ENCODE data around the gene ACOX2. TPM values are rescaled to one million over a fixed set of nuclear protein-coding genes. Genes with fewer than 3 reads are reported as not detected.

ACOX2 gene
- total and polyA plus RNA-seq, 5 donors from 2014 or later, result not detected

GRCh38 chr3:58480309-58480708 lies 56.7 kb downstream of the ACOX2 start:
- ATAC-seq (ENCODE audit: low read depth in 2 of 2) (no peak), DNase-seq (no peak)
- Mint-ChIP-seq H3K4me1 (peaks cover 0 to under 1% (median 0%) of the 10 kb centered on the region in 4 donors), H3K27ac (no peak overlapping the region), H3K27me3 (peaks cover 21% of the 10 kb centered on the region), H3K9me3 (peaks cover 0 to 3% (median 0%) of the 10 kb centered on the region in 7 donors), H3K4me3 (no peak overlapping the region), H3K36me3 (peaks cover 4% of the 10 kb centered on the region)
- peaks cover 3% of the 10 kb centered on the region for H3K27me3 ChIP-seq (ENCODE audit: control insufficient read depth, insufficient read depth, low read length)
- no peak overlapping the region for H3K27ac ChIP-seq (ENCODE audit: insufficient read depth, low read length, poor library complexity, severe bottlenecking)
- H3K9me3 ChIP-seq (ENCODE audit: control insufficient read depth in 2 of 2, low read length in 2 of 2), result no peaks in the 10 kb centered on the region
- H3K36me3 ChIP-seq (ENCODE audit: control insufficient read depth, insufficient read depth, low read length), result no peaks in the 10 kb centered on the region
- H3K4me1 ChIP-seq (ENCODE audit: control insufficient read depth, insufficient read depth, low read length, poor library complexity, severe bottlenecking), result no peaks in the 10 kb centered on the region
- H3K4me3 ChIP-seq (ENCODE audit: low read depth, low read length), result no peak overlapping the region

- Mint-ChIP-seq H3K4me1 (peaks cover 0 to 6% (median 0%) of the 10 kb centered on the region in 4 donors), H3K9me3 (no peaks in the 10 kb centered on the region), H3K36me3 (peaks cover 4% of the 10 kb centered on the region), H3K27me3 (peaks cover 16% of the 10 kb centered on the region), H3K4me3 (no peak overlapping the region), H3K27ac (no peak overlapping the region)
- no peak overlapping the region for H3K4me3 ChIP-seq (ENCODE audit: low read depth, low read length)
- no peak for ATAC-seq (ENCODE audit: low read depth in 2 of 2)
- peaks cover 3% of the 10 kb centered on the region for H3K27me3 ChIP-seq (ENCODE audit: control insufficient read depth, insufficient read depth, low read length)
- H3K27ac ChIP-seq (ENCODE audit: insufficient read depth, low read length, poor library complexity, severe bottlenecking), result no peak overlapping the region
- no peak for DNase-seq
- H3K4me1 ChIP-seq (ENCODE audit: control insufficient read depth, insufficient read depth, low read length, poor library complexity, severe bottlenecking), result no peaks in the 10 kb centered on the region
- no peaks in the 10 kb centered on the region for H3K36me3 ChIP-seq (ENCODE audit: control insufficient read depth, insufficient read depth, low read length)
- H3K9me3 ChIP-seq (ENCODE audit: control insufficient read depth in 2 of 2, low read length in 2 of 2), result no peaks in the 10 kb centered on the region
Observed at GRCh38 chr3:58478781-58479180, 58.2 kb downstream of the ACOX2 start.

GRCh38 chr3:58474967-58475578 lies 61.9 kb downstream of the ACOX2 start:
- H3K27ac Mint-ChIP-seq, result peak overlapping the region in 1 of 3 donors; percentile 9
- Histone ChIP-seq H3K4me3 (ENCODE audit: low read depth, low read length) (no peak overlapping the region), H3K9me3 (ENCODE audit: control insufficient read depth in 2 of 2, low read length in 2 of 2) (no peaks in the 10 kb centered on the region), H3K27ac (ENCODE audit: insufficient read depth, low read length, poor library complexity, severe bottlenecking) (no peak overlapping the region), H3K36me3 (ENCODE audit: control insufficient read depth, insufficient read depth, low read length) (no peaks in the 10 kb centered on the region), H3K27me3 (ENCODE audit: control insufficient read depth, insufficient read depth, low read length) (no peaks in the 10 kb centered on the region), H3K4me1 (ENCODE audit: control insufficient read depth, insufficient read depth, low read length, poor library complexity, severe bottlenecking) (peaks cover 10% of the 10 kb centered on the region)
- H3K27me3 Mint-ChIP-seq, result no peaks in the 10 kb centered on the region
- H3K4me1 Mint-ChIP-seq, result peaks cover 0 to 18% (median 13%) of the 10 kb centered on the region in 4 donors
- H3K9me3 Mint-ChIP-seq, result no peaks in the 10 kb centered on the region
- no peak for DNase-seq
- H3K4me3 Mint-ChIP-seq, result no peak overlapping the region
- no peak for ATAC-seq (ENCODE audit: low read depth in 2 of 2)
- H3K36me3 Mint-ChIP-seq, result peaks cover 4% of the 10 kb centered on the region

- no peak for DNase-seq
- no peak for ATAC-seq (ENCODE audit: low read depth in 2 of 2)
- H3K4me3 Mint-ChIP-seq, result no peak overlapping the region
- no peak overlapping the region for H3K27ac ChIP-seq (ENCODE audit: insufficient read depth, low read length, poor library complexity, severe bottlenecking)
- peaks cover 4% of the 10 kb centered on the region for H3K36me3 Mint-ChIP-seq
- H3K27me3 ChIP-seq (ENCODE audit: control insufficient read depth, insufficient read depth, low read length), result no peaks in the 10 kb centered on the region
- peaks cover 0 to 18% (median 13%) of the 10 kb centered on the region in 4 donors for H3K4me1 Mint-ChIP-seq
- no peaks in the 10 kb centered on the region for H3K27me3 Mint-ChIP-seq
- H3K27ac Mint-ChIP-seq, result peak overlapping the region in 2 of 3 donors; percentile 9 to 59
- no peak overlapping the region for H3K4me3 ChIP-seq (ENCODE audit: low read depth, low read length)
- H3K4me1 ChIP-seq (ENCODE audit: control insufficient read depth, insufficient read depth, low read length, poor library complexity, severe bottlenecking), result peaks cover 10% of the 10 kb centered on the region
- H3K36me3 ChIP-seq (ENCODE audit: control insufficient read depth, insufficient read depth, low read length), result no peaks in the 10 kb centered on the region
- no peaks in the 10 kb centered on the region for H3K9me3 Mint-ChIP-seq
- H3K9me3 ChIP-seq (ENCODE audit: control insufficient read depth in 2 of 2, low read length in 2 of 2), result no peaks in the 10 kb centered on the region
Observed at GRCh38 chr3:58474348-58474911, 62.6 kb downstream of the ACOX2 start.

GRCh38 chr3:58473275-58473674 lies 63.7 kb downstream of the ACOX2 start:
- H3K4me3 ChIP-seq (ENCODE audit: low read depth, low read length), result no peak overlapping the region
- H3K27me3 Mint-ChIP-seq, result no peaks in the 10 kb centered on the region
- peaks cover 10% of the 10 kb centered on the region for H3K4me1 ChIP-seq (ENCODE audit: control insufficient read depth, insufficient read depth, low read length, poor library complexity, severe bottlenecking)
- DNase-seq (no peak), ATAC-seq (ENCODE audit: low read depth in 2 of 2) (no peak)
- peak overlapping the region in 2 of 3 donors; percentile 20 to 55 for H3K27ac Mint-ChIP-seq
- H3K27ac ChIP-seq (ENCODE audit: insufficient read depth, low read length, poor library complexity, severe bottlenecking), result no peak overlapping the region
- H3K9me3 ChIP-seq (ENCODE audit: control insufficient read depth in 2 of 2, low read length in 2 of 2), result no peaks in the 10 kb centered on the region
- peaks cover 4% of the 10 kb centered on the region for H3K36me3 Mint-ChIP-seq
- H3K9me3 Mint-ChIP-seq, result no peaks in the 10 kb centered on the region
- peaks cover 0 to 18% (median 13%) of the 10 kb centered on the region in 4 donors for H3K4me1 Mint-ChIP-seq
- H3K36me3 ChIP-seq (ENCODE audit: control insufficient read depth, insufficient read depth, low read length), result no peaks in the 10 kb centered on the region
- no peak overlapping the region for H3K4me3 Mint-ChIP-seq
- H3K27me3 ChIP-seq (ENCODE audit: control insufficient read depth, insufficient read depth, low read length), result no peaks in the 10 kb centered on the region

- Mint-ChIP-seq H3K27ac (peak overlapping the region; percentile 73 to 81 (median 79)), H3K4me3 (peak overlapping the region in 1 of 4 donors; percentile 11), H3K36me3 (no peaks in the 10 kb centered on the region), H3K27me3 (no peaks in the 10 kb centered on the region), H3K9me3 (no peaks in the 10 kb centered on the region), H3K4me1 (peaks cover 0 to 20% (median 13%) of the 10 kb centered on the region in 4 donors)
- ATAC-seq (ENCODE audit: low read depth in 2 of 2) (peak; percentile 84 to 85), DNase-seq (peak in 2 of 3 donors; percentile 11 to 85)
- H3K36me3 ChIP-seq (ENCODE audit: control insufficient read depth, insufficient read depth, low read length), result no peaks in the 10 kb centered on the region
- H3K4me1 ChIP-seq (ENCODE audit: control insufficient read depth, insufficient read depth, low read length, poor library complexity, severe bottlenecking), result peaks cover 10% of the 10 kb centered on the region
- H3K27me3 ChIP-seq (ENCODE audit: control insufficient read depth, insufficient read depth, low read length), result no peaks in the 10 kb centered on the region
- H3K9me3 ChIP-seq (ENCODE audit: control insufficient read depth in 2 of 2, low read length in 2 of 2), result no peaks in the 10 kb centered on the region
- peak overlapping the region; percentile 16 for H3K27ac ChIP-seq (ENCODE audit: insufficient read depth, low read length, poor library complexity, severe bottlenecking)
- peak overlapping the region; percentile 19 for H3K4me3 ChIP-seq (ENCODE audit: low read depth, low read length)
Observed at GRCh38 chr3:58471025-58471887, 65.7 kb downstream of the ACOX2 start.

GRCh38 chr3:58470363-58471024 lies 66.5 kb downstream of the ACOX2 start:
- no peaks in the 10 kb centered on the region for H3K36me3 ChIP-seq (ENCODE audit: control insufficient read depth, insufficient read depth, low read length)
- peaks cover 10% of the 10 kb centered on the region for H3K4me1 ChIP-seq (ENCODE audit: control insufficient read depth, insufficient read depth, low read length, poor library complexity, severe bottlenecking)
- H3K4me3 ChIP-seq (ENCODE audit: low read depth, low read length), result no peak overlapping the region
- no peak for DNase-seq
- Mint-ChIP-seq H3K4me3 (no peak overlapping the region), H3K36me3 (no peaks in the 10 kb centered on the region), H3K9me3 (no peaks in the 10 kb centered on the region), H3K27me3 (no peaks in the 10 kb centered on the region), H3K4me1 (peaks cover 0 to 20% (median 13%) of the 10 kb centered on the region in 4 donors), H3K27ac (peak overlapping the region in 2 of 3 donors; percentile 73 to 81)
- no peaks in the 10 kb centered on the region for H3K9me3 ChIP-seq (ENCODE audit: control insufficient read depth in 2 of 2, low read length in 2 of 2)
- no peak overlapping the region for H3K27ac ChIP-seq (ENCODE audit: insufficient read depth, low read length, poor library complexity, severe bottlenecking)
- no peak for ATAC-seq (ENCODE audit: low read depth in 2 of 2)
- H3K27me3 ChIP-seq (ENCODE audit: control insufficient read depth, insufficient read depth, low read length), result no peaks in the 10 kb centered on the region
